Forelimb muscle (tissue), 1 donor: ENCODE measurements around the gene GJA3. TPM values are rescaled to one million over a fixed set of nuclear protein-coding genes. Genes with fewer than 3 reads are reported as not detected.

ENCODE experiments used
- DNase-seq: peaks from one replicate; pipeline ENCODE4 v3.0.0-alpha.2; 2013; ENCODE audit warnings: low read depth
- polyA plus RNA-seq: library from polyadenylated mRNA; unstranded; fragments of 120-200 nt; gene quantifications from one replicate; pipeline ENCODE4 v1.2.1, GENCODE V29; 2013; ENCODE audit not compliant: insufficient read length

GJA3 gene
- 5.8 TPM for polyA plus RNA-seq

DNA sequence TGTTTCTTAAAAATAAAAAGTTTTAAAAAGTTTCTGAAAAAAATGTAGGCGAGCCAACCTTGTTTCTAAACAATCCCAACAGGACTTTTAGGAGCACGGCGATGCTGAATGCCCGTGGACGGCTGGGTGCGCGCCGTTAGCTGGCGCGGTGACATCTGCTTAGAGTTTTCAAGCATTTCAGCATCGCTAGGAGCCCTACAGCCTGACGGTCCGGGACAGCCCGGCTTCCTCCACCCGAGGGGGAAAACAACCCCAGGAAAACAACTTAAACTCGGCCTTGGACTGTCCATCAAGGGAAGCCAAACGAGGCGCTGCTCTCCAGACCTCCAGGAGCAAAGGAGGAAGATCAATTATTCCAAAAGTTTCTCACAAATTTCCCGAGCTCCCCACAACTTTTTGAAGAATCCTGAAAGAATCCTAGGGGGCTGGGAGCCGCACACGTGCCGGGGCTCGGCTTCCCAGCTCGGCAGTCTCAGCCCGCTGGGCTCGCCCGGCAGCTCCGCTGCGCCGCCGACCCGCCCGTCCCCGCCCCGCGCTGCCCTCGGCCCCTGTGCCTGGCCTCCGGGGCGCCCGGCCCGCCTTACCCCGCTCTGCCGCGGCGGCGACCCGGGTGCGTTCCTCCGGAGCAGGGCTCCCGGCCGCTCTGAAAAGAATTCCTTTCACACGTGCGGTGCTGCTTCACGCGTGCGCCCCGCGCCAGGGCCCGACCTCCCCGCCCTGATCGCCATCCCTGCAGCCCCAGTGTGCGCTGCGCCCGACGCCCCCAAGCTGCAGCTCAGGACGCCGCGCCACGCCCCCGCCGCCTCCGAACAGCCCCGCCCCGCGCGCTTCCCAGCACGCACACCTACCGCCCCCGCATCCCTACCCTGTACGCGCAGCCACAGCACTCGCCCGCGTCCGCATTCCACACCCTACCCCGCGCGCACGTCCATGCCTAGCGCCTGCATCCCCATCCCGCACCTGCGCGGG lies at the start of gene GJA3:
Gene GJA3 (minus strand): TSS at position 747 of the 969 bp plus-strand sequence. CDS start 17,764 bp downstream, outside the sequence.
- DNase-seq = no peak

GRCh38 chr13:20209948-20210347 lies 49.1 kb upstream of the GJA3 start:
- DNase-seq = no peak

GRCh38 chr13:20206698-20207235 lies 45.9 kb upstream of the GJA3 start:
- no peak for DNase-seq

DNA sequence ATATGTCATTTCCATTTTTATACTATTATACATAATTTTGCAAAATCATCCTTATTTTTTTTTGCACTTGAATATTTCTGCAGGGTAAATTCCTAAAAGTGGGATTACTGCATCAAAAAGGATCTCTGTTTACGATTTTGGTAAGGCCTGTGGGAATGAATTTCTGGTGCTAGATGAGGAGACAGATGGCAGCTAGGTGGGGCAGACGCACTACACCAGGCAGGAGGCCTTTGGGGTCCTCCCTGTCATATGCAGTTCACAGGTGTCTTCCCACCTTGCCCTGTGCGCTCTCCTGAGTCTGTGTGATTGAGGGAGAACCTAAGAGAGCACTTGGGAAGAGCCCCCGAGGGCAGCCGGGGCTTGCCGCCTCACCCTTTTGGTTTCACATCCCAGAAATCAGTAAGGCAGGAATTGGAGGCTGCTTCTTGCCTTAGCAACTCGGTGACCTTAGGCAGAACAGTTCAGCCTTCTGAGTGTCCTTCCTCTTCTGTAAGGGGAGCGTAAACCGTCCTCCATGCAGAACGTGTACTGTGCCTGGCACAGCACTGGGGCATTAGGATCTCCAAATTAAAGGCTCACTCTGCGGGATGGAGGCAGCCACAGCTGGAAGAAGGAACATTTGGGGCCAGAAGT lies 45.3 kb upstream of the GJA3 start:
- no peak for DNase-seq

DNA sequence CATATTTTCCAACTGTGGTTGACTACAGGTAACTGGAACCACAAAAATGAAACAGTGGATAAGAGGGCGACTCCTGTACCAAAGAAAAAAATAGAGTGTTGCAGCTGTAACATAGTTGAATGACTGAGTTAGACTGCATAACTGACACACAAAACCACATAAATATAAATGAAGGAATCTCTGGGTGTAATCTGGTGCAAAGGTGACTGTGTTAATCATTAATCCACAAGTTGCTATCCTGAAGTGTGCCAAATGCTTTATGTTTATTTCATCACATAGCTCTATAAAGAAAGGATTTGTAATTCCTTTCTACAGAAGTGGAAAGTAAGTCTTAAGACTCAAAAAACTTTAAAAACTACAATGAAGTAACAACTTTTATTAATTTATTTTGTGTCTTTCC lies 37.9 kb upstream of the GJA3 start:
- no peak for DNase-seq

GRCh38 chr13:20197361-20197834 lies 36.5 kb upstream of the GJA3 start:
- no peak for DNase-seq

DNA sequence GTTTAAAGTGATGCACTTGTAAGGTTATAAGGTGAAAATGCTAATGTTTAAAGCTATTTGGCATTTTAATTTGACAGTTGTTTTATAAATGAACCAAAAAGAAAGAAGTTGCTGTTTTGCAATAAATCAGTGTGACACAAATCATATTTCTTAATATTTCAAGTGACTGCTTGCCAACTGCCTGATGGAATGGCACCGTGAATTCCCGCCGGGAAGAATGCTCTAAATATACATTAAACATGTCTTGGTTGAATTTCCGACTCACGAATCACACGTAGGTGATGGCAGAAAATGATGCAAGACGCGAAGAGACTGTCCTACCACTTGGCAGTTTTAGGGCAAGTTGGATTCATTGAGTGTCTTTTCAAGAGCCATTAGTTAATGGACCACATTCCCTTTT lies 34.9 kb upstream of the GJA3 start:
- no peak for DNase-seq

DNA sequence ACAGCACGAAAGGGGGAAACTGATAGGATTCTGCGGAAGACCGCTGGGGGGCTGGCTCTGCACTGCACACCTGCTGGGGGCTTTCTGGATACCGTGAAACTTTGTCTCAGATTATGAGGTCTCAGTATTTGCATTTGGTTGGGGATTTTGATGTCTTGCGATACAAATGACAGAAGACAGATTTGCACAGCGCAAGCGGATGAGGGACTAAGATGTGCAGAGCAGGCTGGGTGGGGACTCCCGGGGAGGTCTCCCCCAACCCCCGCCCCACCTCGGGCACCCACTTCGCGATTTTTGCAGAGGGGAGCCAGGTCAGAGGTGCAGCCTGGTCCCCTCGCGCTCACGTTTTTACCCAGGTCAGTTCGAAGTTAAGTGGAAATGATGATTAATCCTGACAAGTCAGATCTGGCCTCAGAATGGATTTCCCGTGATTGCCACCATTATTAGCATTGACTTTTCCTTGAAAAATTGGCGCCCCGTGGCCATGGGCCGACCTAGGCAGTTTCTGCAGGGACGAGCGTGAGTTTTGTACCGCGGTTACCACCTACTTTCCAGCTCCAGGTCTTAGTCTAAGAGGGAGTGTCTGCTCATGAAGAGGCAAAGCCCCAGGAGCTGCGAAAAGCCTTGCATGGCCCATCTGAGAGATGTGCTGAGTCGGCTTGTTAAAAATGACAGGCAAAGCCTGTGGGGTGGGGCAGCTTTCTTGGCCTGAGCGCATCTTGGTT lies 33.2 kb upstream of the GJA3 start:
- no peak for DNase-seq

GRCh38 chr13:20193162-20193906 lies 32.5 kb upstream of the GJA3 start:
- DNase-seq = no peak

GRCh38 chr13:20192836-20193161 lies 31.9 kb upstream of the GJA3 start, which contains the start of gene GJB2:
TSS of gene GJB2 (minus strand) at chr13:20192938. CDS start at chr13:20189581, 3,357 bp downstream.
- DNase-seq = no peak

DNA sequence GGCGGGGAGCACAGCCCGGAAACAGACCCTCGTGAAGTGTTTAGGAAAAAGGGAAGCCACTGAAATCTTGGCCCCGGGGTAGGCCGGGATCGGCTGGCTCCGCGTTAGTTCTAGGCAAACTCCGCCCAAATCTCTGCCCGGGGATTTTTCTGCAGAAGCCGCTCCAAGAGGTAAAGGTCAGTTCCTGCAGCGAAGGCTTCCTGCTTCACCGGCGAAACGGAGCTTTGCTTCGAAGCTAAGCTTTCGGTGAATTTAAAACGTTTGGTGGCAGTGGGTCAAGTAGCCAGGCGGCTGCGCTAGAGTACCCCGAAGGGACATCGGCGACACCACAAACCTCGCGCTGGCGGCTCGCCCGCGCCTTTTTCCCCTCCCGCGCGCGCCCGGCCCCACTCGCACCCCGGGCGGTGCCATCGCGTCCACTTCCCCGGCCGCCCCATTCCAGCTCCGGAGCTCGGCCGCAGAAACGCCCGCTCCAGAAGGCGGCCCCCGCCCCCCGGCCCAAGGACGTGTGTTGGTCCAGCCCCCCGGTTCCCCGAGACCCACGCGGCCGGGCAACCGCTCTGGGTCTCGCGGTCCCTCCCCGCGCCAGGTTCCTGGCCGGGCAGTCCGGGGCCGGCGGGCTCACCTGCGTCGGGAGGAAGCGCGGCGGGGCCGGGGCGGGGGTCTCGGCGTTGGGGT lies 31.4 kb upstream of the GJA3 start:
- DNase-seq = no peak

GRCh38 chr13:20191311-20192157 lies 30.7 kb upstream of the GJA3 start:
- no peak for DNase-seq

DNA sequence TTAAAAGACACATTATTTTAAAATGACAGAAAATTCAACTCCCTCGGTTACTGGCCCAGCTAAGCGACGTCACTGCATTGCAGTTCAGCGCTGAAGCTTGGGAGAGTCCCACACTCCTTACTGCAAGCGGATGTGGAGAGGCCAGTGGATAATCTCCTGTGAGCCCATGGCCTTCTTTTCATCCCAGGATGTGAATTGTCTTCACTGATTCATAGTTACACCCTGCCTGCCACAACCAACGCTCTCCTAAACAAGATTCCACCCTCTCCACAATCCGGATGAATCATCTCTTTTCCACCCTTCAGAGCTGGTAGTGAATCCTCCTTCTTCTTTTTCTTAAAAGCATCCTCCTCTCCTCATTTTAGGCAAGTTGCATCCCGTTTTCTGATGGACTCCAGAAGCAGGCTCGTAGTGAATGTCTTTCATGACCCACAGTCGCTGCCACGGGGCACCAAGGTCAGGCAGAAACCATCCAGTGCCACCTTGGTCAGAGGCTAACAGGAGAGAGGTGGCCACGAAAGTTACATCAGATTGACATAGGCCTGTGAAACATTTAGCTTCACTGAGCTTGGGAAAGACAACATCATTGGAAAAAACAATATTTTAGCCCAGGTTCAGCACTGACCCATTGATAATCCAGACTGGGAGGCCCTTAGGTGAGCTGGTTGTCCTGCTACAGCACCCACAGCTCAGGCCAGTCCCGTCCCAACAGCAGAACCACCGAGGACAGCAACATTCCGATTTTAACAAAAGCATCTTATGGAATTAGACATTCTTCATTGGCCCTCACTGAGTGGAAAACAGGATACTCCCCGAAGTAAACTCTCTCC lies 29.8 kb upstream of the GJA3 start:
- no peak for DNase-seq

DNA sequence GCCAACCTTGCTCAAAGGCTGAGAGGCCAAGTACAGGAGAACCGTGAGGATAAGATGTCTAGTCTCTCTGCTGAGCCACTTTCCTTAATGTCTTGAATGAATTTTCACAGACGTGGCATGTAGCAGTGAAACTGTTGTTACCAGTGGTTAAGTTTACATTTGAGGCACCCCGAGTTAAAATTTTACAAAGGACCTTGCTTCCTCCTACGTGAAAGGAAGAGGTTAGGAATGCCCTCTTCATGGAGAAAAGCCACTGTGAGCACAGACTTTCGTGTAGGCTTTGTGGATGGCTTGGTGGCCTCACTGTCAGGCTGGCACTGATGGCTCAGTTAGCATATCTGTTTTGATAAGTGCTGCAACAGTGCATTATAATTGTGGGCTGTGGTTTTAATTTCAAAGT lies 29.2 kb upstream of the GJA3 start:
- no peak for DNase-seq

DNA sequence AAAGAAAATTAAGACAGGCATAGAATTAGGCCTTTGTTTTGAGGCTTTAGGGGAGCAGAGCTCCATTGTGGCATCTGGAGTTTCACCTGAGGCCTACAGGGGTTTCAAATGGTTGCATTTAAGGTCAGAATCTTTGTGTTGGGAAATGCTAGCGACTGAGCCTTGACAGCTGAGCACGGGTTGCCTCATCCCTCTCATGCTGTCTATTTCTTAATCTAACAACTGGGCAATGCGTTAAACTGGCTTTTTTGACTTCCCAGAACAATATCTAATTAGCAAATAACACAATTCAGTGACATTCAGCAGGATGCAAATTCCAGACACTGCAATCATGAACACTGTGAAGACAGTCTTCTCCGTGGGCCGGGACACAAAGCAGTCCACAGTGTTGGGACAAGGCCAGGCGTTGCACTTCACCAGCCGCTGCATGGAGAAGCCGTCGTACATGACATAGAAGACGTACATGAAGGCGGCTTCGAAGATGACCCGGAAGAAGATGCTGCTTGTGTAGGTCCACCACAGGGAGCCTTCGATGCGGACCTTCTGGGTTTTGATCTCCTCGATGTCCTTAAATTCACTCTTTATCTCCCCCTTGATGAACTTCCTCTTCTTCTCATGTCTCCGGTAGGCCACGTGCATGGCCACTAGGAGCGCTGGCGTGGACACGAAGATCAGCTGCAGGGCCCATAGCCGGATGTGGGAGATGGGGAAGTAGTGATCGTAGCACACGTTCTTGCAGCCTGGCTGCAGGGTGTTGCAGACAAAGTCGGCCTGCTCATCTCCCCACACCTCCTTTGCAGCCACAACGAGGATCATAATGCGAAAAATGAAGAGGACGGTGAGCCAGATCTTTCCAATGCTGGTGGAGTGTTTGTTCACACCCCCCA lies 28.1 kb upstream of the GJA3 start:
- DNase-seq = no peak

DNA sequence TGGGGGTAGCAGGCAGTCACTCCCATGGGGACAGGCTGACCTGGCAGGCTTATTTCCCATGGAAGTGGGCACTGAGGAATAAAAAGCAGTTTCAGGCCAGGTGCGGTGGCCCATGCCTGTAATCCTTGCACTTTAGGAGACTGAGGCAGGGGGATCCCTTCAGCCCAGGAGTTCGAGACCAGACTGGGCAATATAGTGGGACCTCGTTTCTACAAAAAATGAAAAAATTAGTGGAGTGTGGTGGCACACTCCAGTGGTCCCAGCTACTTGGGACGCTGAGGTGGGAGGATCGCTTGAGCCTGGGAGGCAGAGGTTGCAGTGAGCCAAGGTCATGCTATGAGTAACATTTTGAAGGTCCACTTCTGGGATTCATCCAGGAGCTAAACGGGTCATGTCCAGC lies 25.9 kb upstream of the GJA3 start:
- no peak for DNase-seq

DNA sequence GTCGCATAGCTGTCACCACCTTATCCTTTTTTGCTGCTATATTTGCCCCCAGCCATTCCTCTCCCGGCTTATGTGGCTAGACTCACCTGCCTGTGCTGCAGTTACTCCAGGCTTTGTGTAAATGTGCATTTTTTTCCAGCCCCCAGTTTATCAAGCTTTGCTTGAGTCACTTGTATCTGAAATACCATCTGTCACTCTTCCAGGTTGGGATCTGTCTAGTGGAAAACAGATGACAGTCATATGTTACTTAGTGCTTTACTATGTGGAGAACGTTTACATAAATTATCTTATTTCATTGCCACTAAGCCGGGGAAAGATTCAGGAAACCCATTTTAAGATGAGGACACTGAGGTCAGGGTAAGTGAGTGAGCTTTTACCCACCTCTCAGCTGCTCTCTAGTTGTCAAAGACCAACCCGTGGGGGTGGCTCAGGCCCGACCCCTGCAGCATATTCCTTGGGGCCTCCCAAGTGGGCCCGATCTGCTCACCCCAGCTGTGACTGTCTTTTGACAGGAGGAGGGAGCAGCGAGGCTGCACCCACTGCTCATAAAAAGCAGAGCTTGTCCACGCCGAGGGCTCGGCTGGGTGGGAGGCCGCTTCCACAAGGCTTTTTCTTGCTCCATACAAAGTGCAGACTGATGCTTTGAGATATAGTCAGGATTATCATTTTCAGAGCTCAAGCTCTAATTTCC lies 24.7 kb upstream of the GJA3 start:
- no peak for DNase-seq
